ENCODE measurements around the gene SRGN.

DNA sequence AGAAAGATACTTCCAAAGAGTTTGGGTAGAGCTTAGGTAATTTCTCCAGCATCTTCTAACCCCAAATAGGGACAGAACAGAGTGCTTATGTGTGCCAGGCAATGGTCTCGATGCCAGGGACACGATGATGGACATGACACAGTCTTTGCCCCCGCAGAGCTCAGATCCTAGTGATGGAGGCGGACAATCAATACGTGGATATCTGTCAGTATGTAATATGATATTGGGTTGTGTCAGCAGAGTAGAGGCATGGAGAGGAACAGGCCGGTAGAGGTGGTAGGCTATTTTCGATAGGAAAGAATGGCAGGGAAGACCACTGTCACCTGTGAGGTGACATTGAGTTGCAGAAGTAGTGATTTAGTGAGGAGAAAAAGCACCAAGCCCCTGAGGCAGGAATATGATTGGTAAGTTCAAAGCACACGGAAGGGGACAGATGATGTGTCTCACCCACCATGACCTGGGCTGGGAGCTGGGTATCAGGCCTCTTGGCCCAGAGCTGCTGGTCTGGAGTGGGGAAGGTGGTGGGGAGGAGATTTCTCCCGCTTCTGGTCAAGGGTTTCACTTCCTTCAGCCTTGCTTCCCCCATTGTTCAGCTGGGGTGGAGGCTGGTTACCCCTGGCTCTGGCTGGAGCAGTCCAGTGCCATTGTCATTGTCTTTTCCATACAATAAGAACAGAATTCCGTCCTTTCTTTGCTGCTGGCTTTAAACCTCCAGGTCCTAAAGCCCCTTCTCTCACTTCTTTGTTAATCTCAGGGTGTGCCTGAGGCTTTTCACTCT, 36.0 kb upstream of the SRGN start:
- TF ChIP-seq, protein P1, sequence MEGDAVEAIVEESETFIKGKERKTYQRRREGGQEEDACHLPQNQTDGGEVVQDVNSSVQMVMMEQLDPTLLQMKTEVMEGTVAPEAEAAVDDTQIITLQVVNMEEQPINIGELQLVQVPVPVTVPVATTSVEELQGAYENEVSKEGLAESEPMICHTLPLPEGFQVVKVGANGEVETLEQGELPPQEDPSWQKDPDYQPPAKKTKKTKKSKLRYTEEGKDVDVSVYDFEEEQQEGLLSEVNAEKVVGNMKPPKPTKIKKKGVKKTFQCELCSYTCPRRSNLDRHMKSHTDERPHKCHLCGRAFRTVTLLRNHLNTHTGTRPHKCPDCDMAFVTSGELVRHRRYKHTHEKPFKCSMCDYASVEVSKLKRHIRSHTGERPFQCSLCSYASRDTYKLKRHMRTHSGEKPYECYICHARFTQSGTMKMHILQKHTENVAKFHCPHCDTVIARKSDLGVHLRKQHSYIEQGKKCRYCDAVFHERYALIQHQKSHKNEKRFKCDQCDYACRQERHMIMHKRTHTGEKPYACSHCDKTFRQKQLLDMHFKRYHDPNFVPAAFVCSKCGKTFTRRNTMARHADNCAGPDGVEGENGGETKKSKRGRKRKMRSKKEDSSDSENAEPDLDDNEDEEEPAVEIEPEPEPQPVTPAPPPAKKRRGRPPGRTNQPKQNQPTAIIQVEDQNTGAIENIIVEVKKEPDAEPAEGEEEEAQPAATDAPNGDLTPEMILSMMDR (IDR thresholded peaks at IDR 0.05; ENCODE audit: poor library complexity, severe bottlenecking): no peak
- no peak for TF ChIP-seq EZH2 (IDR thresholded peaks at IDR 0.05; ENCODE audit: borderline replicate concordance, insufficient read depth, low read length, poor library complexity, severe bottlenecking)
- TF ChIP-seq RAD21 (conservative IDR thresholded peaks at IDR 0.05): no peak
- TF ChIP-seq SMC3 (conservative IDR thresholded peaks at IDR 0.05; ENCODE audit: poor library complexity): no peak
- no peak for TF ChIP-seq TAF1 (IDR thresholded peaks at IDR 0.05; ENCODE audit: low read depth)
- TF ChIP-seq POLR2AphosphoS5 (IDR thresholded peaks at IDR 0.05): no peak
- no peak for TF ChIP-seq REST (IDR thresholded peaks at IDR 0.05; ENCODE audit: borderline replicate concordance)
- TF ChIP-seq EP300 (conservative IDR thresholded peaks at IDR 0.05; ENCODE audit: poor library complexity, severe bottlenecking): no peak
- no peak for TF ChIP-seq MXI1 (conservative IDR thresholded peaks at IDR 0.05; ENCODE audit: poor library complexity, severe bottlenecking)

All from neural cell (in vitro differentiated cells).